Activated naive CD4-positive, alpha-beta T cell treated with anti-CD3 and anti-CD28 coated beads, Interleukin-2, amount 50 U/mL, for 16 hours (primary cell): Measurements from ENCODE around the gene ANO3.
"Not testable (repeated sequence)": the region's sequence is repeated elsewhere in the genome, so short reads cannot be mapped to it uniquely, and the experiment has no call there.

Experiments used
- DNase-seq: peaks from one replicate; pipeline ENCODE4 v3.0.0-alpha.2; 2020

Gene ANO3

DNA sequence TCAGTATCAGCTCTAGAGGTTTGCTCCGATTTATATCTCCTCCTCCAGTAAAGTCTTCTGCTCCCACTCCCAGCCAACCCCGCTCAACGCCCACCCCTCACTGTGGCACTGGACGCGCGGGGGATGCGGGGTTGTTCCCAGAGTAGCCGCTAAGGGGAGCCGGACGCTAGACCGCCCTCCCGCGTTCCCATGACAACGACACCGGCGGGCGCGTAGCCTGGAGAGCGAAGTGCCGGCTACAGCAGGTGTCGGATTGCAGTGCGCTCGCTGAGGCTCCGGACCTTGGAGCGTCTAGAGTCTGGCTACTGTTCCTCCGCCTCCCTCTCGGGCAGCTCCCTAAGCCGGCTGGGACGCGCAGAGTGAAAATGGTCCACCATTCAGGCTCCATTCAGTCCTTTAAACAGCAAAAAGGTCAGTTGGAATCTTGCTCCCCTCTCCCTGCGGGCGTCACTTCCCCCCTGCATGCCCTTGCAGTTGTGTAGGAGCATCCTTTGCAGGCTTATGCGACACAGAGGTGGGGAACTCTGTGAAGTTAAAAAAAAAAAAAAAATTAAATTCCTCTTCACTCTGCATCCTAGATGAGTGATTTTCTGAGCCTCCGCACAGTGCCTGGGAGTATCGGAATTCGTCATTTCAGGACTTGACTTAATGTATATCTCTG lies at the start of gene ANO3:
TSS of gene ANO3 (plus strand) at position 220 of the 661 bp plus-strand sequence. CDS start at position 366, 146 bp downstream.
- no peak for DNase-seq

- DNase-seq, result no peak
Observed at GRCh38 chr11:26283852-26284408, 48.0 kb upstream of the ANO3 start.

DNA sequence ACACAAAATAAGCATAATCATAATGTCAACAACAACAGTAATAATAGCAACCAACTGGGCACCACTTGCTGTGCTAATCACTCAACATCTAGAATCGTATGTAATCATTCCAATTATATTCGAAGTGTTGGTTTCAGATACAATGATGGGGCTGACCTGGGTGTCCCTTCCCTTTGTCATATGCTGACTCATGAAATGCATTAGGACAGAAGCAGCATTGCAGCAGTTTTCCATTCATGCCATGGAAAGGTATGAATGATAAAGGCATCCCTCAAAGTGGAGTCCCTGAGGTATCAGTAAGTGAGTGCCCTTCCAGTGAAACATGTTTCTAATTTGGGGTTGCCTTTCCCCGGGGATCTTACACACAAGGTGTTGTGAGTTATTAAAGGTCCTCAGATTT lies 46.3 kb upstream of the ANO3 start:
- DNase-seq, result no peak

DNA sequence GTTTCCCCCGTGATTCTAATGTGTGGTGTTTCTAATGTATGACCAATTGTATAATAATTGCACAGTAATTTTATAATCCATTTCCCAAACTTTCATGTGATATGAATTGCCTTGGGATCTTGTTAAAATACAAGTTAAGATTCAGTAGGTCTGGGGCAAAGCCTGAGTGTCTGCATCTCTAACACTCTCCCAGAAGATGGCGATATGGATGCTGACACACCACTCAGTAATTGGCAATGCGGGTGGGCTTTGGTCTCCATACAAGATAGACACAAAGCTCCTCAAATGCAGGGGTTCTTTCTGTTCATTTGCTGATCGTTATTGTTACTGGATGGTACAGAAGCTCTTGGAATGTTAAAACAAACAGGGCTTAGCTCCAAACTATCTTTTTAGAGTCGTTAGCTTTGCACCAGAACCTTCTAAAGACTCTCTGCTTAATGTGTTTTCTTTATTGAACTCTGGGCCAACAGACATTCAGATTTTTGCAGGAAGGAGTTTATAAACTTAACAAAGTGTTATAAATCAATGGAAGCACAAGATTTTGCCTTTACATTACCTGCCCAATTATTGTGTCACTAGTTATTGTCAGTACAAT lies 45.4 kb upstream of the ANO3 start:
- no peak for DNase-seq

- no peak for DNase-seq
Observed at GRCh38 chr11:26287067-26287518, 44.8 kb upstream of the ANO3 start.

DNA sequence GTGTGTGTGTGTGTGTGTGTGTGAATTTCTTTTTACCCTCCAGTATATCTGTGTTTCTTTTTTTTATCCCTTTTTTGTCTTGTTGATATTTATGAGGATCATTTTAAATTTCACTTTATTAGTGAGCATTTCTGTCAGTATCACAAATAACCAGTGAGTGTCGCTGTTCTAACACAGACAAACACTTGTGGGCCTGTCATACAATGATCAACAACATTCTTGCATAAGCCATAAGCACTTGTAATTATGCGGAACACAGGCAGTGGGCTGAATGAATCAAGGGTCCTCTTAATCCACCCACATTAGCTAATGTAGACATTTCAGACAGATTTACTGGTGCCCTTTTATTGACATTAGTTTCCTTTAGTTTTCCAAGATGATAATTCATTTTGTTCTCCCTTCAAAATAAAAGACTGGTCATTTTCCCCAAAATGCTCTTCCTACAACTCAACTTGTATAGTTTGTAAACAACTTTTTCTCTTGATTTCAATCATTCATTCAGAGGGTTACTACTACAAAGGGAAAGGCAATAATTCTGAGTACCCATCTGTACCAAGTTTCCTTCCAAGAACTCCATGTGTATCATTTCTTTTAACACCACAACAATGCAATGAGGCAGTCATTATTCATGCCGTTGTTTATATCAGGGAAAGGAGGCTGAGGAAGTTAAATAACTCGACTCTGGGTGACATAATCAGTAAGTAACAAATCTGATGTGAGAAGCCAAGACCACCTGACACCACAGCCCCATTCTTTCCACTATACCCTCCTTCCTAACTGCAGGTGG lies 34.5 kb upstream of the ANO3 start:
- no peak for DNase-seq

DNA sequence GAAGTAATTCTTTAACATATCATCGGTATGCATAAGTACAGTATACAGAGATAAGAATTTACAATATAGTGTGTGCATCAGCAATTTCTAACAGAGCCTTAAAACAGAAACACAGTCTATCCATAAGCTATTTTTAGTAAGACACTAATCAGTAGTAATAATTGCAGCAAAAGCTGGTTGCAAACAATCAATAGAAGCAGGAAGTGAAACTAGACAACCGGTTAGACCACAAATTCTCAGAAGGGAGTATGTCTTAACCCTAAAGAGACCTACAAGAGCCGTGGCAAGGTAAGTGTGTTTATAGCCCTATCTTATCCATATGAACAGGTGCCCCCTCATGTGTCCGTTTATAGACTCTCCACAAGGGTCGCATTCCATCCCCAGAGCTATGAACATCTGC lies 15.6 kb upstream of the ANO3 start:
- not testable (repeated sequence) for DNase-seq

GRCh38 chr11:26319906-26320305 lies 12.0 kb upstream of the ANO3 start:
- no peak for DNase-seq

DNA sequence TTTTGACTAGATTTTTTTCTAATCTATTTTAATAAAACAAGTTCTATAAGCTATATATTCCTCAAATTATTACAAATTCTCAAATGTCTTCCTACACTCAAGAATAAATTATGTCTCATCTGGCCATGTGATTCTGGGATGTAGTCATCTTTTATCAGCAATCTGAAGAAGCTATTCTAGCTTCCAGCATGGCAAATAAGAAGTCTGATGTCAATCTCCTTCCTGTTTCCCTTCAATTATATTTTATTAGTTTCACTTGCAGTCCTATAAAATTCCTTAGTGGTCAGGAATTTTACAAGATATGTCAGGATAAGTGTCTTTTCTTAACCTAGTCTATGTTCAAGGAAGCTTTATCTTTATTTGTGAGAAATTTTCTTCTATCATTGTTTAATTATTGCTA lies 10.4 kb upstream of the ANO3 start:
- no peak for DNase-seq

GRCh38 chr11:26322335-26323067 lies 9.4 kb upstream of the ANO3 start:
- DNase-seq, result no peak

DNA sequence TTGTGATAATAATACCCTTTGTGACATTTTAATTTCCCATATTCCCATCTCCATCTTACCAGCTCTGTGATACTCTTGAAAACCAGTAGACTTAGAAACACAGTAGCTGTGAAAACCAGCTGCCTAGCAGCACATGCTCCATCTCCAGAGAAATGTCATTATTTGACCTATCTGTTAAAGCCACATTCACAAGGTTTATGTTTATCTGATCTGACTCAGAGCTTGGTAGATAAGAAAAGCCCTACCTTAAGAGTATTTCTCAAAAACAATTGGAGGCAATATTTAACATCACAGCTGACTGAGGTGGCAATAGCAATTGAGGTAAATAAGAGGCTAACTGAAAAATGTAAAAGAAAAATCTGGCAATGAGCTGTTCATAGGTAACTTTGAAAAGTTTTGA lies 8.1 kb upstream of the ANO3 start:
- DNase-seq, result no peak

GRCh38 chr11:26324270-26324669 lies 7.7 kb upstream of the ANO3 start:
- no peak for DNase-seq

- no peak for DNase-seq
Observed at GRCh38 chr11:26326793-26327400, 5.0 kb upstream of the ANO3 start.

DNA sequence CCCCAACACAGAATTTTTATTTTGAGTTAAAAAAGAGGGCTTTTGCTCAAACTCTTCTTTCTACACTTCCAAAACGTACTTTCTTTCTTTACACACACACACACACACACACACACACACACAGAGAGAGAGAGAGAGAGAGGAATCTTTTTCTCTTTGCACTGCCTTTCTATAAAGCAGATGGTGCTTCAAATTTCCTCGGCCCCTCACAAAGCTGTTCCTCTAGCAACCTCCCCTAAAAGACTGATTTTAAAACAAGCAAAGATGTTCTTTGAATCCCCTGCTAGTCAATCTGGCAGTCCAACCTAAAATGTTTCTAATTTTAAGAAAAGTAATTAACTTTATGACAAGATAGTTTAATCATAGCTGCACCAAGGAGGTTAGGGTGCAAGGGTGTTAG lies 2.7 kb upstream of the ANO3 start:
- DNase-seq, result no peak

- no peak for DNase-seq
Observed at GRCh38 chr11:26330262-26330661, 1.7 kb upstream of the ANO3 start.

- DNase-seq, result no peak
Observed at GRCh38 chr11:26332572-26332915, 614 bp downstream of the ANO3 start.

DNA sequence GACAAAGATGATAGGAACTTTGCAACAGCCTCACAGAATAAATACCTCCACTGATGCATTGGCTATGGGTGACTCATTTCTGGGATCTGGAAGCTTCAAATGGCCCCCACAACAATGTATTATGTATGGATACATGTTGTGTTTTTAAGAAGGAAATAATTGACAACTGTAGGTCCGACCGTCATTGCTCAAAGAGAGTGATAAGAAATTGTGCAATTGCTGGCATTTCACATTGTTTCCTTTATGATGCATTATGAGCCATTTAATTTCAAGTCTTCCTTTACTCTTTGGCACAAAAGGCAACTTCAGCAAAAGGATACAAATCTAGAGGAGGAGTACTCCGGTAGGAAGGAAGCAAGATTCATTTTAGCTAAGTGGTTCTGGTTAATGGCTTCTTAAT lies 2.0 kb downstream of the ANO3 start:
- DNase-seq, result no peak

DNA sequence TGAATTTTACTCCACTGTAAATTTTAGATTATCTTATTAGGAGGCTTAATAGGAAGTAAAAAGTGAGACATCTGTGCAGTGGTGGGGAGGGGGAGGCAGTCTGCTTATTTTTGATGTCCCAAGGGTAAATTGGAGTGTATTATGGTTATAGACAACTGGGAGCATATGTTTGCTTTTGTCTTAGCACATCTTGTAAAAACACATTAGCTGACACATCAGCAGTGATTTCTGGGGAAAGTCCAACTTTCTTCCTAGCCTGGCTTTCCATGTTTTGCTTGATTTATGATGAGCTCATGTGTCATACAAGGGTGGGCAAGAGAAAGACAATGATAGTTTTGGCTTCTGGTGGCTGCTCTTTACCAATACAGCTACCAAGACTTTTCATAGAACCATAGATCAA lies 4.0 kb downstream of the ANO3 start:
- DNase-seq, result no peak

DNA sequence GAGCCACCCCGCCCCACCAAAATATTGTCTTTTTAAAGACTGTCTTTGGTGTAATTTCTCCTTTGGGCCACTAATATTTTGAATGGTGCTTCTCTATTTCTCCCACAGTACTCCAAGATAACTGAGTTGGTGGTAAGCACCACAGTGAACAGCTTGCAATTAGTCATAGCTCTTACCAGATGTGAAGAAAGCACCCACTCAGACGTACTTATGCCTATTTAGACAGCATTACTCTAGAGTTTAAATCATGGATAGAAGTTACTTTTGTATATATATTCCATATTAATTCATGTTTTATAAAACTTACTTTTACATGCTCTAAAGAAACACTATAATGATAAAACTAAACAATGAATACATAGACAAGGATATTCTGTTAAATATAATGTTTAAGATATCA lies 12.7 kb downstream of the ANO3 start:
- no peak for DNase-seq

GRCh38 chr11:26348776-26349175 lies 16.8 kb downstream of the ANO3 start:
- DNase-seq, result no peak

DNA sequence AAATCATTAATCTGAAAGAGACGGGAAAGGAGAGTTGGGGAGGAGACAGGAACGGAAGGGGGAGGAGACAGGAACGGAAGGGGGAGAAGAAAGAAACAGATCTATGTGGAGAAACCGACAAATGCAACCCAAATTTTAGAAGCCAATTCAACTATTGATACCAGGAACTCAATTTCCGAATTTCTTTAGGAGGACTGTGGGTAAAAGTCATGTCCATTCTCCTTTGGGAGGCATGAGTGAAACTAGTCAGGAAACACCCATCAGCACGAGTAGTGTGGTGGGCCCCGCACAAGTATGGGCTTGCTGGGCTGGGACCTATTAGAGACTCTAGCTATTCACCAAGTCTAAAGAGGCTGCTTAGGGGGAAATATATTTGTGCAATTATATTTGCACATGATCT lies 18.1 kb downstream of the ANO3 start:
- DNase-seq, result no peak

DNA sequence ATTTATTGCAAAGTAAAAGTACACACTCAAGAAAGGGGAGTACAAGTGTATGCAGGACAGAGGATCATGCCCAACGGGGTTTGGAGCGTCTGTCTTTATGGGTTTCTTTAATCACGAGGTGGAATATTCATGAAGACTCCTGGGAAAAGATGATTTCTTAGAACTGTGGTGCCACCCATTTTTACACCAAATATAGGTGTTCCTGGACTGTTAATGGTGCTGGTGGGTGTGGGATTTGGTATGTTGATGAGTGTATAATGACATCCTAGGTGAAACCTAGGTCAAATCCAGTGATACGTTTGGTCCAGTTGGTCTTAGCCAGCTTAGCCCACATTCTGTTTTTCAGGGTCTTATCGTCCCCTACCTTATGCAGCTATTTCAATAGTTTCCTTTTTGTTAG lies 21.1 kb downstream of the ANO3 start:
- no peak for DNase-seq

- no peak for DNase-seq
Observed at GRCh38 chr11:26359055-26359454, 27.1 kb downstream of the ANO3 start.
